ENCODE measurements around the gene NDFIP1.
A peak's percentile ranks its signal among the peaks of the same experiment; 100 is the strongest.
"Not testable (repeated sequence)": the region's sequence is repeated elsewhere in the genome, so short reads cannot be mapped to it uniquely, and the experiment has no call there.

Gene NDFIP1

GRCh38 chr5:142145106-142145900 is 36.7 kb downstream of the NDFIP1 start:
- TF ChIP-seq, protein P1, sequence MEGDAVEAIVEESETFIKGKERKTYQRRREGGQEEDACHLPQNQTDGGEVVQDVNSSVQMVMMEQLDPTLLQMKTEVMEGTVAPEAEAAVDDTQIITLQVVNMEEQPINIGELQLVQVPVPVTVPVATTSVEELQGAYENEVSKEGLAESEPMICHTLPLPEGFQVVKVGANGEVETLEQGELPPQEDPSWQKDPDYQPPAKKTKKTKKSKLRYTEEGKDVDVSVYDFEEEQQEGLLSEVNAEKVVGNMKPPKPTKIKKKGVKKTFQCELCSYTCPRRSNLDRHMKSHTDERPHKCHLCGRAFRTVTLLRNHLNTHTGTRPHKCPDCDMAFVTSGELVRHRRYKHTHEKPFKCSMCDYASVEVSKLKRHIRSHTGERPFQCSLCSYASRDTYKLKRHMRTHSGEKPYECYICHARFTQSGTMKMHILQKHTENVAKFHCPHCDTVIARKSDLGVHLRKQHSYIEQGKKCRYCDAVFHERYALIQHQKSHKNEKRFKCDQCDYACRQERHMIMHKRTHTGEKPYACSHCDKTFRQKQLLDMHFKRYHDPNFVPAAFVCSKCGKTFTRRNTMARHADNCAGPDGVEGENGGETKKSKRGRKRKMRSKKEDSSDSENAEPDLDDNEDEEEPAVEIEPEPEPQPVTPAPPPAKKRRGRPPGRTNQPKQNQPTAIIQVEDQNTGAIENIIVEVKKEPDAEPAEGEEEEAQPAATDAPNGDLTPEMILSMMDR (IDR thresholded peaks at IDR 0.05; ENCODE audit: extremely low read depth, missing control alignments) = peak; percentile 74
- peak; percentile 49 for DNase-seq (ENCODE audit: low spot score)

- no peak for DNase-seq (ENCODE audit: low spot score)
- TF ChIP-seq, protein P1 (IDR thresholded peaks at IDR 0.05; ENCODE audit: extremely low read depth, missing control alignments) = no peak
Observed at GRCh38 chr5:142149363-142149762, 40.8 kb downstream of the NDFIP1 start.

DNA sequence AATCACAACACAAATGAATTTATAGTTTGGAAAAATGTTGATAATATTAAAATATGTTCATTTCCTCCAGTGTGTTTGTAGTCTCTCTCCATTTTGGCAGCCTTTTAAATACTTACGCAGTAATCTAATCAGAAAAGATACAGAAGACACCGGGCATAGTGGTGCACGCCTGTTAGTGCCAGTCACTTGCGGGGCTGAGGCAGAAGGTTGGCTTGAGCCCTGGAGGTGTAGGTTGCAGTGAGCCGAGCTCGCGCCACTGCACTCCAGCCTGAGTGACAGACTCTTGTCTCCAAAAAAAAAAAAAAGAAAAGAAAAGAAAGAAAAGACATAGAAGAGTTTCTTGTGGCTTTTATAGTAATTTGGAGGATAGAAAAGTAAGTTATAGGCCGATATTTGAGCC is 41.9 kb downstream of the NDFIP1 start:
- no peak for DNase-seq (ENCODE audit: low spot score)
- TF ChIP-seq, protein P1 (IDR thresholded peaks at IDR 0.05; ENCODE audit: extremely low read depth, missing control alignments) = no peak

DNA sequence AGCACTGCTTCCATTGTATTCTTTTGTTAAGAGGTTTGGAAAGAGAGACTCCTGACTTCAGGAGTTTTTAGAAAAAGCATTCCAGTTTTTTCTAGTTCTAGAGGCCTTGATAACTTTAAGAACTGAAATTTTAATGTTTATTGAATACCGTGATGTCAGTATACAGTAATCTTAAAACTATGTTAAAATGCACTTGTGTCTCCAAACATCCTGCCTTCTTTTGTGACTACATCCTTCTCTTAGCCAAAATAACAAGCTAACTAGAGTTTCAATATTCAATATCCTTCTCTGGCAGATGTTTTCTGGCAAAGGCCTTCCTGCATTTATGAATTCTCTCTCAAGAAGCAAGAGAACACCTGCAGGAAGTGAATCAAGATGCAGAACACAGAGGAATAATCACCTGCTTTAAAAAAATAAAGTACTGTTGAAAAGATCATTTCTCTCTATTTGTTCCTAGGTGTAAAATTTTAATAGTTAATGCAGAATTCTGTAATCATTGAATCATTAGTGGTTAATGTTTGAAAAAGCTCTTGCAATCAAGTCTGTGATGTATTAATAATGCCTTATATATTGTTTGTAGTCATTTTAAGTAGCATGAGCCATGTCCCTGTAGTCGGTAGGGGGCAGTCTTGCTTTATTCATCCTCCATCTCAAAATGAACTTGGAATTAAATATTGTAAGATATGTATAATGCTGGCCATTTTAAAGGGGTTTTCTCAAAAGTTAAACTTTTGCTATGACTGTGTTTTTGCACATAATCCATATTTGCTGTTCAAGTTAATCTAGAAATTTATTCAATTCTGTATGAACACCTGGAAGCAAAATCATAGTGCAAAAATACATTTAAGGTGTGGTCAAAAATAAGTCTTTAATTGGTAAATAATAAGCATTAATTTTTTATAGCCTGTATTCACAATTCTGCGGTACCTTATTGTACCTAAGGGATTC is 43.1 kb downstream of the NDFIP1 start:
- DNase-seq (ENCODE audit: low spot score) = peak; percentile 22
- TF ChIP-seq, protein P1 (IDR thresholded peaks at IDR 0.05; ENCODE audit: extremely low read depth, missing control alignments) = peak; percentile 66

DNA sequence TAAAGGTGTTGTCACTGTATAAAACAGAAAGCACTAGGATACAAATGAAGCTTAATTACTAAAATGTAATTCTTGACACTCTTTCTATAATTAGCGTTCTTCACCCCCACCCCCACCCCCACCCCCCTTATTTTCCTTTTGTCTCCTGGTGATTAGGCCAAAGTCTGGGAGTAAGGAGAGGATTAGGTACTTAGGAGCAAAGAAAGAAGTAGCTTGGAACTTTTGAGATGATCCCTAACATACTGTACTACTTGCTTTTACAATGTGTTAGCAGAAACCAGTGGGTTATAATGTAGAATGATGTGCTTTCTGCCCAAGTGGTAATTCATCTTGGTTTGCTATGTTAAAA is 43.8 kb downstream of the NDFIP1 start:
- DNase-seq (ENCODE audit: low spot score) = no peak
- TF ChIP-seq, protein P1 (IDR thresholded peaks at IDR 0.05; ENCODE audit: extremely low read depth, missing control alignments) = no peak

DNA sequence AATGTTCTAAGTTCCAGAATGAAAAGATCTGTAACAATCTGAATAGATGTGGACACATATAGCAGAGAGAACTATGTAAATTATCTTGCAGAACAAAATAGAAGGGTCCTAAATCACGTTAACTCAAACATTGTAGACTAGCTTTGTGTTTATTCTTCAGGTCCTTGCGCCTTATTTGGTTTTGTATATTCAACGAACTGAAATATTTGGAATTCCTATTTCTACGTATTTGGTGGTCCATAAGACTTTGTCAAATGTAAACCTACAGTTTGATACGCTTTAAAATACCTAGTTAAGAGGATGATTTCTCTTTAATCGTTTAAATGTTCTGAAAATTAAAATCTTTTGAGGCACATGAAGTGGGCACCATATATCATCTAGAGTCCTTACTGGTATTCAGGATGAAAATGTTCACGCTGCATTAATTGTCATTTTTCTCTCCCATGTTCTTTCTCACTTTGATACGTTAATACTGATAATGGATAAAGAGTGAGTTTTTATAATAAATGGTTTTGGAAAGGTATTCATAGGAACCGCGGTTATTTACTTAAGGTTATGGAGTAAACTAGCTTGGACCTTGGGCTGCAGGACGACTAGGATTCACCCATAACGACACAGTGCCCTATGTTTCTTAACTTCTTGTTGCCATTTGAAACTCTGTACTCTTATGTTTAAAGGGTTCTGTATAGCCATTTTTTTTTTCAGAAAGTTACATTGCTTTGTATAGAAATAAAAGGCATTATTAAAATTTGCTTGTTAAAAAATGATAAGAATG is 45.3 kb downstream of the NDFIP1 start:
- TF ChIP-seq, protein P1 (IDR thresholded peaks at IDR 0.05; ENCODE audit: extremely low read depth, missing control alignments) = no peak
- no peak for DNase-seq (ENCODE audit: low spot score)

- not testable (repeated sequence) for DNase-seq (ENCODE audit: low spot score)
Observed at GRCh38 chr5:142154449-142154841, 45.9 kb downstream of the NDFIP1 start.
